Kasumi-1 (cell line): ENCODE results near the gene VPS51.

Experiments used
- DNase-seq, 2 experiments: peaks; one replicate each; lab custom pipeline; 2025; lab: John Stamatoyannopoulos, UW

VPS51 gene

GRCh38 chr11:65119670-65119995 lies 23.6 kb downstream of the VPS51 start:
- DNase-seq: no peak

DNA sequence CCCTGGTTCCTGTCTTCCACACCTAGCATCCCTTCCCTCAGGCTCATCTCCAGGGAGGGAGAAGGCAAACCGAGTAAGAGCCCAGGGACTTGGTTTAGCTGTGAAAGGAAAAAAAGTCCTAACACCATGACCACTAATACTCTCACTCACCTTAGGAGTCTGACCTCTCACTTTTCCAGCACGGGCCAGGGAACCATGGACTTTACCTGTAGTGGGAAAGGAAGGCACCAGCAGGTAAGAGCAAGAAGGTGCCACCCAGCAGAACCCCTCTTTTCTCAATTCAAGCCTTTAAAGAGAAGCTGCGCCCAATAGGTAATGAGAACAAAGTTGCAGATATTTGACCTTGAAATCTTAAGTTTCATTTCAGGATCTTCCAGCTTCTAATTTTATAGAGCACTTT lies 24.8 kb downstream of the VPS51 start:
- no peak for DNase-seq

DNA sequence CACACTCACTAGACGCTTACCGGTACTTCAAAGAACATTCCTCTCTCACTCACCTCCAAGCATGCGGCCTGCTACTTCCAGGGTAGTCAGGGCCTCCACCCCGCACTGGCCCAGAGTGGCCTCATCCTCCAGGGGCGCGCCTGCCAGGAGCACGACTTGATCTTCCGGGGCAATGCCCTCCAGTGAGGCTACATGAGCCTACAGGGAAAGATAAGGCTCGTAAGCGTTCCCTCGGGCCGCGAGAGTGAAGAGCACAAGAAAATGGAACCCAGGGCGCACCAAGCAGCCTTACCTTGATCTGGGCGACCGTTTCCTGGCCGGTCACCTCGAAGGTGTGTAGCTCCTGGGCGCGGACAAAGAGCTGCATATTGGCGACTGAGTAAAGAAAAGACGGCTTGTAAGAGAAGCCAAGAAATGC lies 25.4 kb downstream of the VPS51 start:
- DNase-seq: no peak

- peak; percentile 98 to 99 for DNase-seq
Observed at GRCh38 chr11:65121865-65122696, 26.1 kb downstream of the VPS51 start, which contains the start of the genes FAU and MRPL49. Gene FAU (minus strand): TSS chr11:65122134. CDS start chr11:65121813, 321 bp downstream. Gene MRPL49 (plus strand): TSS chr11:65122321. CDS start chr11:65122347, 26 bp downstream.

DNA sequence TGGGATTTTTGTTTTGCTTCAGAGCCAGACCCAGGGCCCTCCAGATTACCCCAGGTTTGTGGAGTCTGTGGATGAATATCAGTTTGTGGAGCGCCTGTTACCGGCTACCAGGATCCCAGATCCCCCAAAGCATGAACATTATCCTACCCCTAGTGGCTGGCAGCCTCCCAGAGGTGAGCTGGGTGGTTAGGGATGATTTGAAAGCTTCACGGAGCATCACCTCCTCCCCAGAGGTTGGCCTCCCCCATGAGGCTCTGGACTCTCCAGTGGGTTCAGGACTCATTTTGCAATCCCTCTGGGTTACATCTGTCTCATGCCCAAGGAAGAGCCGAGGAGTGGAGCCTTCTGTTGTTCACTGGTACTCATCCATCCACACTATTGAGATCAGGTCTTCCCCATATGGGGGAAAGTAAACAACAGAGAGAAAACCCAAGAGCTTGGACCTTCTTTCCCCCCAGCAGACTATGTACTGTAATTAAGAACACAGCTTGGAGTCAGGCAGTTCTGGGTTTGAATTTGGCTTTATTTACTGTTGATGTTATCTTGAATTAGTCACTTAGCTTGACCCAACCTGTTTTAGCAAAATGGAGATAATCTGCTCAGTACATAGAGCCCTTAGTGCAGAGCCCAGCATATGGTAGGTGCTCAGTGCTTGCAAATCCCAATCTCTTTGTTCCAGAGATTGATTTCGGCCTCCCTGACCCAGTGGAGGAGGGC lies 28.6 kb downstream of the VPS51 start:
- no peak for DNase-seq

DNA sequence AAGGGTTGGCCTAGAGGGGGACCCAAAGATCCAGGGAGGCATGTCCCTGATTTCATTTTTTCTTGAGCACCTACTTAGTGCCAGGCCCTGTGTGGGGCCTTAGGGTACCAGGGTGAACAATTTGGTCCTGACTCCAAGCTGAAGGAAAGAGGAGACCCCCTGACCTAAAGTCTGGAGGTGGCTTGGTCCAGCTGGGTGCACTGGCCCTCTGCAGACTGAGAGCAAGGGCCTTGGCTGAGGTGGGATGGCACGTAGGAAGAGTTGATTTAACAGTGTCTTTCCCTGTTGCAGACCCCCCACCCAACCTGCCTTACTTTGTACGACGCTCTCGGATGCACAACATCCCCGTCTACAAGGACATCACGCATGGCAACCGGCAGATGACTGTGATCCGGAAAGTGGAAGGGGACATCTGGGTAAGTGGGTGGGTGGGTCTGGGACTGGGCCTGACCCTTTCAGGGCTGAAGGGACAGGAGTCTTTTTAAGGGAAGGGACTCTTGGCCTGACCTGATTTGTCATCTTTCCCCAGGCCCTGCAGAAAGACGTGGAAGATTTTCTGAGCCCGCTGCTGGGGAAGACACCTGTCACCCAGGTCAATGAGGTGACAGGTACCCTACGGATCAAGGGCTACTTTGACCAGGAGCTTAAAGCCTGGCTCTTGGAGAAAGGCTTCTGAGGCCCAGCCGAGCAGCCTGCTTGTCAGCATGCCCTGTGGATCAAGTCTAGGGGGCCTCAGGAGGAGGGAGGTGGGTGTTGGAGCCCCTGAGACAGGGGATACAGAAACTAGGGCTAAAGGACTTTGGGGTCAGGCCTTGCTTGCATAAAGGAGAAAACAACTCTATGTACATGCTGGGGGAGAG lies 29.4 kb downstream of the VPS51 start:
- DNase-seq: no peak

DNA sequence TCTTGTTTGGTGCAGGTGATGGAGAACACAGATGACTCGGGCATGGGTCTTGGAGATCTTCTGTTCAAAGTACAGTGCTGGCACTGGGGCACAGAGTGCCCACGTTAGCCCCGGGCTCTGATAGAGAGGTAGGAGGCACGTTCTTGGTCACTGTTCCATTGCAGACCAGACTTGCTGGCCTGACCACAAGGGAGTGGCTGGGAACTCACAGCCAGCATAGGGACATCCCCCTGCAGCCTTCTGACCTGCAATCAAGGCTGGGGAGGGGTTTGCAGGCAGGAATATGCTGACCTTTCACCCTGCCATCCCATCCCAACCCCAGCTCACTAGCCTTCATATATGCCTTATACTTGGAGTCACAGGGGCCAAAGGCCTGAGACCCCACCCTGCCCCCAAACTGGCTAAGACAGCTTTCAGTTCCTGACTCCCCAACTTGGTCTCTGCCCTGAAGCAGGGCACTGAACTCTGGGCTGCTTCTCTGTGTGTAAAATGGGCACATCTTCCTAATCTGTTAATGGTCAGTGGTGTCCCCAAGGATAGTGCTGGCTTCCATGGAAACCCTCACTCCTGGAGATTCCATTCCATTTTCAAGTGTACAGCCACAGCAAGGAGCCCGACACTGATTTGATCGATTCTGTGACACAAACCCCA lies 30.7 kb downstream of the VPS51 start:
- no peak for DNase-seq

- DNase-seq: no peak
Observed at GRCh38 chr11:65127473-65128181, 31.6 kb downstream of the VPS51 start.

DNA sequence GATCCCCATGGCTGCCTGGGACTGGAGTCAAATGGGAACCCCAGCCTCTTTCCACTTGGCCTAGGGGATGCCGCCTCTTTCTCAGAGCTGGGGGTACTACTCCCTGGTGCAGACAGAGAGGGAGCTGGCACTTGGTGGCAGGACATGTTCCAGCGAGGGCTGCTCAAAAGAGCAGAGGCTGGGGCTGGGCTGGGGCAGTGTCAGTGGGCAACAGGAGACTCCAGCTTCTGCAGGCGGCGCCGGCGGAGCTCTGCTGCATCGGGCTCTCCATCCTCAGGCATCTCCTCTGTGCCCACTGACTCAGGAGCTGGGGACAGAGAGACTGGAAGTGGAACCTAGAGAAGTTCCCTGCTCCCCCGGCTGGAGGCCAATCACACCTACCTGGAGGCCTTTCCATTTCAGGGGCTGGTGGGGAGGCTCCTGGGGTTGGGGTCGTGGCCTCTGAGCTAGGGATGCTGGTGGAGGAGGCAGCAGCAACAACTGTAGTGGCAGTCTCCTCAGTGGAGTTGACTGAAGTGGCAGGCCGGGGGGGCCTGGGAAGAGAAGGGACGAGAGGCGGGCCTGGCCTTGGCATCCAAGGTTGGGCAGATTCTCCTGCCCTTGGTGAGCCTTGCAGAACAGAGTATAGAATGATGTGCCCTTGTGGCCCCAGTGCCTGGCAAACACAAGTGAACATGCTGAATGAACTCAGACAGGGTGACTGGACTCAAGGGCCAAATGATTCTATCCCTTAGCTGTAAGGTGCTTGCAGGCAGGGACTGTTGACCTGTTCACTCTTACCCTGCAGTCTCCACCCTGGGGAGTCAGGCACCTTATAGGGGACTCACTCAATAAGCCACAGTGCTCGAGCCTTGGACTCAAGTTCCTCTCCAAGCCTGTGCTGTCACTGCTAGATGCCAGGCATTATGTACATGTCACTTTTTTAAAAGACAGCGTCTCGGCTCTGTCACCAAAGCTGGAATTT lies 32.5 kb downstream of the VPS51 start:
- DNase-seq: no peak

- DNase-seq: no peak
Observed at GRCh38 chr11:65129649-65130441, 33.8 kb downstream of the VPS51 start.

GRCh38 chr11:65130631-65131416 lies 34.8 kb downstream of the VPS51 start:
- no peak for DNase-seq

DNA sequence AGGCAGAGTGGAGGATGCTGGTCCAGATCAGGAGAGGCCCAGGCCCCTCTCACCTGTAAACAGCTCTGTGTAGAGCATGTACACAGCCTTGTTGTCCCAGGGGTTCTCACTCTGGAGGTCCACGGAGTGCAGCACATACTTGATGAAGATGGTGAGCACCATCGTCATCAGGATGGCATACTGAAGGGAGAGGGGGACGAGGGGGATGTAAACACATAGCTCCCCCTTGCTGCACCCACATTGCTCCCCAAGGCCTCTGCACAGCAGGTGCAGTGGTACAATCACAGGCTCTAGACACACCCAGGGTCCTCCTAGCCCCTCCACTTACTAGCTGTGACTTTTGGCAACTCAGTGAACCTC lies 35.4 kb downstream of the VPS51 start:
- DNase-seq: no peak

DNA sequence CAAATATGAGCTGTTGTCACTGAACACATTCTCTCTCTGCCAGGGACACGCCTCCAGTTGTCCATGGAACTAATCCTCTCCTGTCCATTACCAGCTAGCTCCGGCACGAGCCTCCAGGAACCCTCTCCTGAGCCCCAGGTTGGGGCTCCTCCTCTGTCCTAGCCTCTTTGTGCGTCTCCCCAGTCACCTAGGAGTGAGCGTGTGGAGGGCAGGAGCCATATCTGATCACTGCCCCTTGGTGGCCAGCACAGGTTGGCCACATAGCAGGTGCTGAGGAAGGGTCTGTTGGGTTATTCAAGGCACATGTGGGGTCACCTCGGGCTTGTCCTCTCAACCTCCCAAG lies 35.9 kb downstream of the VPS51 start:
- DNase-seq: no peak

- DNase-seq: peak in 1 of 2 experiments; percentile 8
Observed at GRCh38 chr11:65132238-65132987, 36.4 kb downstream of the VPS51 start.

GRCh38 chr11:65132988-65133700 lies 37.1 kb downstream of the VPS51 start:
- DNase-seq: peak; percentile 16 to 23

DNA sequence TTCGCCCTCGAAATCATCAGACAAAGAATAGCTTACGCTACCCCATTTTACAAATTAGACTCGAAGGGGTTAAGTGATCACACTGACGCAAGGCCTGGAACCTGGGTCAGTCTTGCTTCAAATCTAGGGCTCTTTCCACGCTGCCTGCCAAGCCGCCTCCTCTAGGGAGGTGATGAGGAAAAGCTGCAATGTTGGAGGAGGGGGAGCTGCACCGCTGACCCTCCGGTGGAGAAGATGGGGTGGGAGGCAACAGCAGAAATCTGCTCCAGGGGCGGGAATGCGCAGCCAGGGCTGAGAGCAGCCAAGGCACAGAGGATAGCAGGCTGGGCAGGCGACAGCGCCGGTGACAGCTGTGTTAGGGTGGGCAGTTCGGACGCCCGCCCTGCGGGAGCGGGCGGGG lies 37.7 kb downstream of the VPS51 start:
- DNase-seq: peak in 1 of 2 experiments; percentile 23
